ENCODE measurements around the gene PYROXD2. TPM values are rescaled to one million over a fixed set of nuclear protein-coding genes. Genes with fewer than 3 reads are reported as not detected.

PYROXD2 gene
- total RNA-seq, 4 donors from 2014 or later: 4.2 to 18.5 (median 7.4) TPM

GRCh38 chr10:98361131-98362025, 53.6 kb downstream of the PYROXD2 start:
- H3K27me3 ChIP-seq: no peaks in the 10 kb centered on the region
- 64 to 72% methylated on average over 8 to 11 of the region's 15 CpGs for WGBS, 2 donors (ENCODE audit: low coverage in 1 of 2)
- H3K27ac ChIP-seq: peak overlapping the region; percentile 39 to 71 (median 62)
- H3K9me3 ChIP-seq: no peaks in the 10 kb centered on the region
- ATAC-seq: peak; percentile 95
- H3K4me1 ChIP-seq: peaks cover 0 to 13% (median 0%) of the 10 kb centered on the region in 3 donors
- H3K36me3 ChIP-seq: no peaks in the 10 kb centered on the region
- TF ChIP-seq POLR2A (IDR thresholded peaks at IDR 0.05) (no peak), EP300 (IDR thresholded peaks at IDR 0.05) (no peak), POLR2AphosphoS5 (IDR thresholded peaks at IDR 0.05) (peak; percentile 70)
- TF ChIP-seq, protein P1, sequence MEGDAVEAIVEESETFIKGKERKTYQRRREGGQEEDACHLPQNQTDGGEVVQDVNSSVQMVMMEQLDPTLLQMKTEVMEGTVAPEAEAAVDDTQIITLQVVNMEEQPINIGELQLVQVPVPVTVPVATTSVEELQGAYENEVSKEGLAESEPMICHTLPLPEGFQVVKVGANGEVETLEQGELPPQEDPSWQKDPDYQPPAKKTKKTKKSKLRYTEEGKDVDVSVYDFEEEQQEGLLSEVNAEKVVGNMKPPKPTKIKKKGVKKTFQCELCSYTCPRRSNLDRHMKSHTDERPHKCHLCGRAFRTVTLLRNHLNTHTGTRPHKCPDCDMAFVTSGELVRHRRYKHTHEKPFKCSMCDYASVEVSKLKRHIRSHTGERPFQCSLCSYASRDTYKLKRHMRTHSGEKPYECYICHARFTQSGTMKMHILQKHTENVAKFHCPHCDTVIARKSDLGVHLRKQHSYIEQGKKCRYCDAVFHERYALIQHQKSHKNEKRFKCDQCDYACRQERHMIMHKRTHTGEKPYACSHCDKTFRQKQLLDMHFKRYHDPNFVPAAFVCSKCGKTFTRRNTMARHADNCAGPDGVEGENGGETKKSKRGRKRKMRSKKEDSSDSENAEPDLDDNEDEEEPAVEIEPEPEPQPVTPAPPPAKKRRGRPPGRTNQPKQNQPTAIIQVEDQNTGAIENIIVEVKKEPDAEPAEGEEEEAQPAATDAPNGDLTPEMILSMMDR (IDR thresholded peaks at IDR 0.05): no peak
- H3K4me3 ChIP-seq: no peak overlapping the region

DNA sequence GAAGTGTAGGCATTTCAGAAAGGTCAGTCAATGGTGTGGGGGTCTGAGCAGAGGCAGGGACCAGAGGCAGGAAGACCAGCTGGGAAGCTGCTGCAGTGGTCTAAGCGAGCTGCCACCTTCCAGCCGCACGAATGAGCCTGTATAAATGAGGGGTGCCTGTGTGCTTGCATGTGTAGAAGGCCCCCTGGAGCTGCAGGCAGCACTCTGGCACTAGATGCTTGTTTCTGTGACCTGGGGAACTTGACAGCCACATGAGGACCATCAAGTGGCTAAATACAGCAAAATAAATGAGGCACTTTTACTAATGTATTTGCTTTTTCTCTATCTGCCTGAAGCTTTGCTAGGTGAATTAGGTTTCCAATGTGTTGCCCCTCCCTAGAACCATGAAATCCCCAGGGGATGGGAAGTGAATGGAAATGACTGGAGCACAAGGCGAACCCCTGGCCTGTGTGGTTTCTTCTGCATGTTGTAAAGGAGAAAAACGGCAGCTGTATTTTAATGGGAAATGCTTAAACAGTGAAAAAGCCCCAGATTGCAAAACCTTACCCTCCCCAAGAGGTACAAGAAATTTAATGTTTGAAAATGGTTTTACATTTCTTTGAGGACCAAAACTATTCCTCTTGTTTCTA, 57.7 kb downstream of the PYROXD2 start:
- ATAC-seq: no peak
- H3K4me3 ChIP-seq: no peak overlapping the region
- no peaks in the 10 kb centered on the region for H3K9me3 ChIP-seq
- peaks cover 22% of the 10 kb centered on the region for H3K27me3 ChIP-seq
- no peaks in the 10 kb centered on the region for H3K36me3 ChIP-seq
- TF ChIP-seq POLR2A (IDR thresholded peaks at IDR 0.05): no peak
- TF ChIP-seq, protein P1 (IDR thresholded peaks at IDR 0.05): no peak
- TF ChIP-seq EP300 (IDR thresholded peaks at IDR 0.05): no peak
- no peak for TF ChIP-seq POLR2AphosphoS5 (IDR thresholded peaks at IDR 0.05)
- WGBS, 2 donors (ENCODE audit: low coverage in 1 of 2): 74 to 93% methylated on average over 4 to 5 of the region's 5 CpGs
- peaks cover 0 to 13% (median 0%) of the 10 kb centered on the region in 3 donors for H3K4me1 ChIP-seq
- no peak overlapping the region for H3K27ac ChIP-seq

DNA sequence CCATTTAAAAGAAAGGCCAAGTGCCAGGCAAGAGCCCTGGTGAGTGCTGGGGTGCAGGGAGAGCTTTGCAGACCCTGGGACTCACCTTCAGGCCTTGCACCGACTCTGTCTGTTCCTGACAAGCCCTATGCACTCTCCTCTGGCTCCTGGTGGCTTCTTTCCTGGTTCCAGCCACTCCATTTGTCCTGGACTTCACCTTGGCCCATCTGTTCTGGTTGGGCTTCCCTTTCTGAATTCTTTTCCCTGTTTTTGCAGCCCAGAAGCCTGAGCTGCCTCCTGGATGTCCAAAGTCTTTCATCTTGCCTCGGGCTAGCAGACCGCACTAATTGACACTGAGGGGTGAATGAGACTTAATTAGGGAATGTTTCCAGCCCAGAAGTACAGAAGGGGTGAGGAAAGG, 60.5 kb downstream of the PYROXD2 start:
- Histone ChIP-seq H3K27me3 (peaks cover 32% of the 10 kb centered on the region), H3K36me3 (no peaks in the 10 kb centered on the region), H3K4me3 (no peak overlapping the region), H3K4me1 (no peaks in the 10 kb centered on the region), H3K27ac (no peak overlapping the region), H3K9me3 (no peaks in the 10 kb centered on the region)
- no peak for ATAC-seq
- TF ChIP-seq POLR2A (IDR thresholded peaks at IDR 0.05) (no peak), POLR2AphosphoS5 (IDR thresholded peaks at IDR 0.05) (no peak), EP300 (IDR thresholded peaks at IDR 0.05) (no peak)
- TF ChIP-seq, protein P1 (IDR thresholded peaks at IDR 0.05): no peak
- WGBS, 2 donors (ENCODE audit: low coverage in 1 of 2): 75 to 100% methylated on average over 1 of the region's 3 CpGs

DNA sequence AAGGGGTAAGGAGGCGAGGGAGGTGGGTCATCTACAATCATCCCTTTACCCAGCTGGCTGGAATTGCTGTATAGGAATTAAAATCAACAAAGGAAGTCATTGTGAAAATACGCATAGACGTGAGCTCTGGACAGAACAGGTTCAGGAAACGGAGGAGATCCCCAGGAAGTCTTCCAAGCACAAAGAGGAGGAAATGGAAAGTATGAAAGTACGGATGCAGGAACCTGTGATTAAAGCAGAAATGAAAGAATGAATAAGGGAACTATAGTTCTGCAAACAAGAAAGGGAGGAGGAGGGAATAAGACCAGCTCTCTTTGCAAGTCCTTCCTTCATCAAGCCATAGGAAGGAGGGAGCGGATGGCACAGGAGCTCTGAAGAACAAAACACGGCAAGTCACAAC, 61.8 kb downstream of the PYROXD2 start:
- Histone ChIP-seq H3K4me1 (peaks cover 0 to 3% (median 0%) of the 10 kb centered on the region in 3 donors), H3K27me3 (peaks cover 32% of the 10 kb centered on the region), H3K4me3 (no peak overlapping the region), H3K36me3 (no peaks in the 10 kb centered on the region), H3K9me3 (no peaks in the 10 kb centered on the region), H3K27ac (no peak overlapping the region)
- ATAC-seq: no peak
- 48 to 55% methylated on average over 4 to 7 of the region's 7 CpGs for WGBS, 2 donors (ENCODE audit: low coverage in 1 of 2)
- no peak for TF ChIP-seq POLR2AphosphoS5 (IDR thresholded peaks at IDR 0.05)
- no peak for TF ChIP-seq EP300 (IDR thresholded peaks at IDR 0.05)
- no peak for TF ChIP-seq POLR2A (IDR thresholded peaks at IDR 0.05)
- TF ChIP-seq, protein P1 (IDR thresholded peaks at IDR 0.05): no peak
